Psoas muscle (tissue), 8 donors: ENCODE results near the gene CCDC85B. TPM values are rescaled to one million over a fixed set of nuclear protein-coding genes. Genes with fewer than 3 reads are reported as not detected.
"Not testable (repeated sequence)": the region's sequence is repeated elsewhere in the genome, so short reads cannot be mapped to it uniquely, and the experiment has no call there.

Experiments
- ATAC-seq, 4 donors: fragments of 200-7000 bp; cut with Tn5 transposase; one replicate each; pipeline ENCODE4 v1.9.1; 2020; ENCODE audit warnings: moderate library complexity in 3 of 4, mild to moderate bottlenecking in 2 of 4
- DNase-seq, 2 donors: peaks; one replicate each; pipeline ENCODE4 v3.0.0-alpha.2; 2020
- H3K27ac ChIP-seq: fragments of 200-600 bp; one replicate; pipeline ENCODE4 v1.8.0; 2022
- H3K27me3 ChIP-seq, 3 donors: fragments of 200-600 bp in 1 of 3; one replicate each; pipeline versions ENCODE4 v1.6.1 to v1.8.0; 2013 to 2022; ENCODE audit warnings: low read length in 2 of 3, mild to moderate bottlenecking in 2 of 3, moderate library complexity in 1 of 3; ENCODE audit not compliant: insufficient read depth in 3 of 3
- H3K36me3 ChIP-seq, 2 donors: fragments of 200-600 bp in 1 of 2; one replicate each; pipeline versions ENCODE4 v1.6.1 to v1.8.0; 2013 to 2022; ENCODE audit warnings: low read depth in 1 of 2, mild to moderate bottlenecking in 1 of 2, moderate library complexity in 1 of 2; ENCODE audit not compliant: insufficient read depth in 1 of 2
- H3K4me1 ChIP-seq: fragments of 200-600 bp; one replicate; pipeline ENCODE4 v1.8.0; 2022
- H3K4me3 ChIP-seq: fragments of 200-600 bp; one replicate; pipeline ENCODE4 v1.8.0; 2022; ENCODE audit warnings: mild to moderate bottlenecking
- H3K9me3 ChIP-seq: fragments of 200-600 bp; one replicate; pipeline ENCODE4 v1.8.0; 2022
- CTCF ChIP-seq: fragments of 200-600 bp; IDR thresholded peaks from one replicate; pipeline ENCODE4 v1.8.0; 2022; ENCODE audit warnings: antibody characterized with exemption
- WGBS, 3 donors: extraction: QIAGEN DNeasy Blood & Tissue Kit; methylation state at CpG; one replicate each; pipeline versions ENCODE4 v1.1.6 to v1.1.7; 2013; 5-methylcytosine and 5-hydroxymethylcytosine counted together
- intact Hi-C, 2 donors: fragments of 100-400 bp; cut with DNase I; formaldehyde crosslinking; loops; one replicate each; pipeline versions ENCODE4 v1.11.0 to v1.14.2; 2022
- polyA plus RNA-seq, 3 donors: library from polyadenylated mRNA; stranded (reverse); fragments of 200-250 nt; gene quantifications; one replicate each; pipeline ENCODE4 v1.2.3, GENCODE V29; 2013
- total RNA-seq, 4 donors: library from RNA; stranded (reverse); fragmentation: NEBNext Ultra II Directional in 2 of 4; extraction: Animal tissue kit (Norgen Biotek cat#: 25700) in 2 of 4; gene quantifications; one replicate each; pipeline versions ENCODE4 v1.2.1 to v1.2.4, GENCODE V29; 2021 to 2023
- donor health status: healthy with polysubstance abuse.
- donor health status: DM: no; HTN: no; CAD: no; lungs with moderate emphysema.
- donor health status: Bipolar disorder and iron deficiency.
- donor health status: healthy.
- donor health status: DM: yes; HTN: yes; CAD: no.
- donor health status: DM: no; HTN: no; CAD: no.
- donor health status: DM: no; HTN: no; CAD: no.
- donor health status: DM: yes; HTN: yes; CAD: no.

Gene CCDC85B
- total and polyA plus RNA-seq, 7 donors, result 16.7 to 39.6 (median 26.5) TPM

GRCh38 chr11:65886826-65887722, 3.4 kb upstream of the CCDC85B start:
- intact Hi-C loops, result loop anchor here (2.0 to 5.0 kb wide), 3 partner anchors 26 to 102 kb away; partner anchors contain the start of genes SART1 (in 2 of the 2) and MUS81 (in 1 of the 2)
- Histone ChIP-seq H3K27ac (peak overlapping the region; percentile 97), H3K4me3 (peak overlapping the region; percentile 75), H3K36me3 (peaks cover 9 to 49% of the 10 kb centered on the region in 2 donors), H3K27me3 (no peaks in the 10 kb centered on the region), H3K4me1 (peaks cover 22% of the 10 kb centered on the region), H3K9me3 (no peaks in the 10 kb centered on the region)
- WGBS, 3 donors, result 75 to 85% (median 78%) methylated on average over 14 of the region's 14 CpGs
- TF ChIP-seq CTCF, result no peak
- no peak for ATAC-seq
- DNase-seq, result no peak

DNA sequence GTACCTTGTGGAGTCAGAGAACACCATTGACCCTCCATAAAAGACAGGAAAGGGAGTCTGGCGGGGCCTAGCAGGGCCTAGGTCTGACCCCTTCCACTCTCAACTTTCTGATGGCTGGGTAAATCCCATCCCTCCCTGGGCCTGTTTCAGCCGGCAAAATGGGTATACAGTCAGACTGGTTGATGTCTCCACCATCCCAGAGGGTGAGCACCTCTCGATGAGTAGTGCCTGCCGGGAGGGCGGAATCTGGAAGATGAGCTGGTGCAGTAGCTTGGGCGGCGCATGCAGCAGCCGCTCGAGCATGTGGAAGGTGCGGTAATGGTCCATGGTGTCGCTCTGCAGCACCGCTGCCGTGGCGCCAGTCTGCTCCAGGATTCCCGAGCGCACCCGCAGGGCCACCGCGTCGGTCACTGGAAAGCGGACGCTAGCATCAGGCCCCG, 2.7 kb upstream of the CCDC85B start:
- peaks cover 9 to 42% of the 10 kb centered on the region in 2 donors for H3K36me3 ChIP-seq
- H3K4me3 ChIP-seq, result peak overlapping the region; percentile 75
- H3K27ac ChIP-seq, result peak overlapping the region; percentile 97
- ATAC-seq (no peak), DNase-seq (no peak)
- TF ChIP-seq CTCF, result no peak
- peaks cover 26% of the 10 kb centered on the region for H3K4me1 ChIP-seq
- H3K9me3 ChIP-seq, result no peaks in the 10 kb centered on the region
- WGBS, 3 donors, result 3 to 4% (median 3%) methylated on average over 20 to 23 of the region's 23 CpGs
- no peaks in the 10 kb centered on the region for H3K27me3 ChIP-seq
- intact Hi-C loops, result loop anchor here (1.0 to 5.0 kb wide), 4 partner anchors 27 to 101 kb away; partner anchors contain the start of genes SART1 (in 2 of the 2), C11orf68 (in 1 of the 2), DRAP1 (in 1 of the 2) and MUS81 (in 1 of the 2)

- peak; percentile 73 for TF ChIP-seq CTCF
- Histone ChIP-seq H3K4me1 (peaks cover 26% of the 10 kb centered on the region), H3K9me3 (no peaks in the 10 kb centered on the region), H3K27ac (peak within 1 kb of the TSS; percentile 97), H3K27me3 (no peaks in the 10 kb centered on the region), H3K36me3 (peaks cover 8 to 37% of the 10 kb centered on the region in 2 donors), H3K4me3 (peak within 1 kb of the TSS; percentile 75)
- intact Hi-C loops, result loop anchor here (1.0 to 5.0 kb wide), 2 partner anchors 31 to 74 kb away; partner anchors contain the start of genes SART1 (in 2 of the 2), C11orf68 (in 1 of the 2) and DRAP1 (in 1 of the 2)
- peak; percentile 98 to 99 for DNase-seq
- ATAC-seq, result peak; percentile 82 to 86 (median 84)
- WGBS, 3 donors, result 0% methylated on average over 42 to 57 of the region's 57 CpGs
Measured at GRCh38 chr11:65888163-65888814, 2.2 kb upstream of the CCDC85B start, which contains the start of gene FIBP. FIBP (minus strand) TSS chr11:65888471; CDS start chr11:65888418, 53 bp downstream.

GRCh38 chr11:65891219-65892136, 1.0 kb downstream of the CCDC85B start:
- H3K4me3 ChIP-seq, result peak overlapping the region; percentile 75
- H3K36me3 ChIP-seq, result peaks cover 6 to 7% of the 10 kb centered on the region in 2 donors
- peaks cover 29% of the 10 kb centered on the region for H3K4me1 ChIP-seq
- DNase-seq, result peak in 1 of 2 donors; percentile 74
- no peaks in the 10 kb centered on the region for H3K27me3 ChIP-seq
- H3K27ac ChIP-seq, result peak overlapping the region; percentile 97
- ATAC-seq, result no peak
- H3K9me3 ChIP-seq, result no peaks in the 10 kb centered on the region
- TF ChIP-seq CTCF, result peak; percentile 11
- 9 to 13% (median 12%) methylated on average over 50 to 57 of the region's 57 CpGs for WGBS, 3 donors
- intact Hi-C loops, result loop anchor here in 1 of 2 donors (2.0 kb wide), 1 partner anchor 25 kb away; no protein-coding TSS in a partner anchor

DNA sequence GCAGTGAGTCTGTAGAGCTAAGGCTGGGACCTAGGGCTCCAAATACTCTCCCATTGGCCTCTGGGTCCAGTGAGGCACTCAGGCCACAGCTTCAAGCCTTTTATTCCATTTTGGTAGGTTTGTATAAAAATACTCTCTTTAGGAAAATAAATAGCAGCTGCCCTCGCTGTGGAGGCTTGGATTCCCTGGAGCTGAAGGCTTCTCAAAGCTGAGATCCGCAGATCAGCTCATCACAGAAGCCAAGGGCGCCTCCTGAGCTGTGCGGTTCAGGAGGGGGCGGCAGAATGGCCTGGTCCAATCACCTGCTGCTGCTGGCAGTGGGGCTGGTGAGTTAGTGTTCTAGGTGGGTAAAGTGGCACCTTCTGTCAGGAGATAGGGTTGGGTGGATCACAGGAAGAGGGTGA, 1.7 kb downstream of the CCDC85B start:
- Histone ChIP-seq H3K27ac (peak overlapping the region; percentile 97), H3K4me1 (peaks cover 29% of the 10 kb centered on the region), H3K4me3 (peak overlapping the region; percentile 75)
- 45 to 69% (median 56%) methylated on average over 5 of the region's 5 CpGs for WGBS, 3 donors
- DNase-seq, ATAC-seq, H3K27me3 ChIP-seq, H3K36me3 ChIP-seq, H3K9me3 ChIP-seq, intact Hi-C loops: not testable (repeated sequence)
